Activated CD8-positive, alpha-beta T cell treated with anti-CD3 and anti-CD28 coated beads, Interleukin-2, amount 10 ng/mL, durations not matched to agents 7 days and 5 days (primary cell): ENCODE results near the gene PDE4B. TPM values are rescaled to one million over a fixed set of nuclear protein-coding genes. Genes with fewer than 3 reads are reported as not detected.
"Not testable (repeated sequence)": the region's sequence is repeated elsewhere in the genome, so short reads cannot be mapped to it uniquely, and the experiment has no call there.

Experiments
- ATAC-seq: fragments of 150-1000 bp; cut with Tn5 transposase; one replicate; pipeline ENCODE4 v1.10.0; 2021; ENCODE audit warnings: moderate library complexity
- CTCF ChIA-PET: fragments of 350-600 bp; sonication (Branson Sonifier 250); formaldehyde crosslinking; loops from one replicate; lab custom pipeline; 2021; ENCODE audit warnings: antibody characterized with exemption; lab: Charles Lee
- POLR2A ChIA-PET: fragments of 350-600 bp; sonication (Branson Sonifier 250); formaldehyde crosslinking; loops from one replicate; lab custom pipeline; 2021; ENCODE audit warnings: antibody characterized with exemption; lab: Charles Lee
- DNase-seq: peaks from one replicate; pipeline ENCODE4 v3.0.0-alpha.2; 2020
- H3K27ac Mint-ChIP-seq: one replicate; pipeline ENCODE4 v1.8.0; 2021; ENCODE audit warnings: mild to moderate bottlenecking, mixed read lengths
- H3K27me3 Mint-ChIP-seq: one replicate; pipeline ENCODE4 v1.8.0; 2021; ENCODE audit warnings: low read depth, mixed read lengths
- H3K36me3 Mint-ChIP-seq: one replicate; pipeline ENCODE4 v1.8.0; 2021; ENCODE audit warnings: low read depth, mixed read lengths
- H3K4me1 Mint-ChIP-seq: one replicate; pipeline ENCODE4 v1.8.0; 2021; ENCODE audit warnings: low read depth, mixed read lengths
- H3K4me3 Mint-ChIP-seq: one replicate; pipeline ENCODE4 v1.8.0; 2021; ENCODE audit warnings: mild to moderate bottlenecking, mixed read lengths
- H3K9me3 Mint-ChIP-seq: one replicate; pipeline ENCODE4 v1.8.0; 2022; ENCODE audit warnings: mixed read lengths; ENCODE audit not compliant: insufficient read depth
- total RNA-seq, 2 experiments: library from RNA; stranded (reverse); gene quantifications; one replicate each; pipeline ENCODE4 v1.2.3, GENCODE V29; 2021

PDE4B gene
- total RNA-seq, 2 experiments from 2014 or later = 21.4 to 24.3 TPM

DNA sequence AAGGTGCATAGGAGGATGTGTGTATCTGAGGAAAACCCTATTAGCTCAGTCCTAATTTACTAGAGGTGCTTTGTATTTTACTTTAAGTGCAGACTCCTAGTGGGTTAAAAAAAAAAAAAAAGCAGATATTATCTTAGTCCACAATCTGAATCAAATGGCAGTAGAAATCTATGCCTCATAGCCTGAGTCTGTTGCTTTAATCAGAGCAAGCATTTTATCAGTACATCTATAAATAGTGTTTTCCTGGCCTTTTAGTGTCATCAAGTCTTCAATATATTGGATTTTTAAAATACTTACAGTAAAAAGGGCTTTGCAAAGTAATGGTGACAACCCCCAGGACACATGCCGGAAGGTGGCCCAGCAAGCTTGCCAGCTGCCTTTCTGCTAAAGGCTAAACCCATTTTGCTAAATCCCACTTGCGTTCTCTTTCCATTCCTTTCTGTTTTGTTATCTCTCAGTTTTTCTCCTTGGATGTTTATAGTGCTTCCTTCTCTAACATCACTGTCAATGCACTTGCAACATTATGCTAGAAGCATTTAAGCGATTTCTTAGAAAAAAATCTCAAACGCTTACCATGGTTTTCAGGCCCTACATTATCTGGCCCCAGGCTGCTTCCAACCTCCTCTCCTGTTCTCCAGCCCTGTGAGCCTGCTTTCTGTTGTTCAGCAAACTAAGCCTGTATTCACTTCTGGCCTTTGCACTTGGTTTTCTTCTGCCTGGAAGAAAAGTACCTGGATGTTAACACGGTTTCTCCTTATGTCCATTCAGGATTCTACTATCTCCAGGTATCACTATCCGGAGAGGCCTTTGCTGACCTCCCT is 206.3 kb downstream of the PDE4B start:
- ChIA-PET CTCF (interaction anchor here (1.2 to 3.1 kb wide), 2 partner anchors 39 to 244 kb away, joined by 4 to 12 read pairs; no protein-coding TSS in a partner anchor), POLR2A (no interaction called here)
- no peak for ATAC-seq
- Mint-ChIP-seq H3K4me1 (no peaks in the 10 kb centered on the region), H3K36me3 (no peaks in the 10 kb centered on the region), H3K4me3 (no peak overlapping the region), H3K27ac (no peak overlapping the region), H3K9me3 (no peaks in the 10 kb centered on the region), H3K27me3 (peaks cover 6% of the 10 kb centered on the region)
- DNase-seq = no peak

DNA sequence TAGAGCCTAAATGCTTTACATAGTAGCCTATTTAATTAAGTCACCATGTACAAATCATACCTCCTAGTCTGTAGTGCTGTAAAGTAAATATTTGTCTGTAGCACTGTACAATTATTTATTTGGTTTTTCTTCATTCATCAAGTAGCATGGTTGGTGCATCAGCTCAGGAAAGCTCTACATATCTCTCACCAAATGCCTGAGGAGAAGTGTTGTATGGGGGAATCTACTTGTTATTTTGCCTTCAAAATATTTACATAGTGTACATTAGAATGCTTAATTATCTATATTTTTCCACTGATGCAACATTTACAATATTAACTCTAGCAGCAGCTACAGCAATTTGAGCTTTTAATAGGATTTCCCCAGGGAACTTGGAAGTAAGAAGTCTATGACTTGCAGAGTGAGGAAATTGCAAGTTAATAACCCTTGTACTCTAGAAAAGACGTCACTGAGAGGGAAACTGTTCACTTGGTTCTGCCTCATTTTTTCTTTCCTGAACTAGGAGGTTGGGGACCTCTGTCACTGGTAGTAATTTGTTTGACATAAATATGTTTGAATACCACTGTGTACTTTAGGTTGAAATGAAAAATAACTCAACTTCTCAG is 207.4 kb downstream of the PDE4B start:
- H3K9me3 Mint-ChIP-seq = no peaks in the 10 kb centered on the region
- no peaks in the 10 kb centered on the region for H3K4me1 Mint-ChIP-seq
- H3K4me3 Mint-ChIP-seq = no peak overlapping the region
- H3K27me3 Mint-ChIP-seq = peaks cover 6% of the 10 kb centered on the region
- no peaks in the 10 kb centered on the region for H3K36me3 Mint-ChIP-seq
- POLR2A ChIA-PET = no interaction called here
- ATAC-seq = no peak
- H3K27ac Mint-ChIP-seq = no peak overlapping the region
- CTCF ChIA-PET = interaction anchor here (3.1 kb wide), 1 partner anchor 243 kb away, joined by 12 read pairs; no protein-coding TSS in a partner anchor
- DNase-seq = no peak

DNA sequence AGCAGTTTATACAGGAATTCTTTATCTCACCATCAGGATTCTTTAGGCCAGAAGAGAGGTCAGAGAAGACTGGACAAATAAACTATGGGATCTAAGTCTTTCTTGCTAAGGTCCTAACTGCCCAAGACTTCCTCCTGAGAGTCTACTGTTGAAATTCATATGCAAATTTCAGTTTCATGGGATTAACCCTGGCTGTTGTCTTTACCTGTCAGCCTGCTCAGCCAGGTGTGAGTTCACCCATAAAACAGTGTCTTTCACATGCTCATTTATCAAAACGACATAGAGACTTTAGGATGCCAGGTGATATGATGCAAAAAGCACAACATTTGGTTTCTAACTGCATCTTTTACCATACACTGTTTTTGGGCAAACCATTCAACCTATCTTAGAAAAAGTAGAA is 211.0 kb downstream of the PDE4B start:
- DNase-seq (no peak), ATAC-seq (no peak)
- peaks cover 3% of the 10 kb centered on the region for H3K27me3 Mint-ChIP-seq
- H3K4me1 Mint-ChIP-seq = no peaks in the 10 kb centered on the region
- no peak overlapping the region for H3K27ac Mint-ChIP-seq
- no peak overlapping the region for H3K4me3 Mint-ChIP-seq
- ChIA-PET CTCF (no interaction called here), POLR2A (no interaction called here)
- no peaks in the 10 kb centered on the region for H3K9me3 Mint-ChIP-seq
- no peaks in the 10 kb centered on the region for H3K36me3 Mint-ChIP-seq

GRCh38 chr1:66006534-66006933 is 213.8 kb downstream of the PDE4B start:
- H3K27me3 Mint-ChIP-seq, H3K9me3 Mint-ChIP-seq, H3K36me3 Mint-ChIP-seq, H3K27ac Mint-ChIP-seq, DNase-seq, ATAC-seq, CTCF ChIA-PET, H3K4me1 Mint-ChIP-seq, H3K4me3 Mint-ChIP-seq, POLR2A ChIA-PET: not testable (repeated sequence)

DNA sequence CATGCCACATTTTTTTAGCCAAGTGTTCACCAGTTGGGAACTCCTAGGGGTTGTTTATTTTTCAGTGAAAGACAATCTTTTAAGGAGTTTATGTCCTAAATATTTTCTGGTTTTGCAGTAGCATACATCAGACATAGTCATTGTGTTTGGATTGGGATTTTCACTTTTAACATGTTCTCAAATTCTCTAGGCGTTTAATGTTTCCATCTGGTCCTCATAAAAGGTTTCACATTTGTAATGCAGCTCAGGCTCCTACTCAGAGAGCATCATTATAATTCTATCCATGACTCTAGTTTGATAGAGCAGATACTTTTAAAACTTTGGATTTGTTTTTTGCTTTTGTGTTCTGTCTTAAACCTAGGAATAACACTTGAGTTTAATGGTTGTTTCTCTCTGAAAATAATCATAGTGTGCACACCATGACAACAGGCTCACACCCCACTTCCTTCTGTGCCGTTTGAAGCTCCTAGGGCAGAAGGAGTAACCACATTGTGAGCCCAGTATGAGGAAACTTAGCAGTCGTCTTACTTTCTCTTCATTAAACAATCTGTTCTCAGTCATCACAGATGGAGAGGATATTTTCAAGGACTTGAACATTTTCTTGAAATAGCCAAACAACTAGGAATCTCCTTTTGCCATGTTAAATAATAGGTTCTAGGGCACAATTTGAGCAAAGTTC is 219.6 kb downstream of the PDE4B start:
- H3K27ac Mint-ChIP-seq = no peak overlapping the region
- POLR2A ChIA-PET = no interaction called here
- H3K27me3 Mint-ChIP-seq = peaks cover 4% of the 10 kb centered on the region
- DNase-seq (no peak), ATAC-seq (peak; percentile 55)
- H3K9me3 Mint-ChIP-seq = no peaks in the 10 kb centered on the region
- CTCF ChIA-PET = no interaction called here
- H3K4me3 Mint-ChIP-seq = no peak overlapping the region
- H3K4me1 Mint-ChIP-seq = peaks cover 6% of the 10 kb centered on the region
- no peaks in the 10 kb centered on the region for H3K36me3 Mint-ChIP-seq

DNA sequence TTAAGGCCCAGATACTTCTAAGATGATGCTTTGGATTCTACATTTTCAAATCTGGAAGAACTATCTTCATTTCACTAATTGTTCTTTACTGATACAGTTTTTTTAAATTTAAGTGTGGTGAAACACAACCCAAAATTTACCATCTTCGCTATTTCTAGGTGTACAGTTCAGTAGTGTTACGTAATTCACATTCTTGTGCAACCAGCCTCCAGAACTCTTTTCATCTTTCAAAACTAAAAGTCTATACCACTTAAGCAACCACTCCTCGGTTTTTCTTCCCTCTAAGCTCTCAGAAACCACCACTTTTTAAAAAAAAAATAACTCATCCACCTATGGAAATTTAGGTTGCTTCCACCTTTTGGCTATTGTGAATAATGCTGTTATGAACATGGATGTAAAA is 220.7 kb downstream of the PDE4B start:
- ChIA-PET CTCF (no interaction called here), POLR2A (no interaction called here)
- H3K36me3 Mint-ChIP-seq = no peaks in the 10 kb centered on the region

DNA sequence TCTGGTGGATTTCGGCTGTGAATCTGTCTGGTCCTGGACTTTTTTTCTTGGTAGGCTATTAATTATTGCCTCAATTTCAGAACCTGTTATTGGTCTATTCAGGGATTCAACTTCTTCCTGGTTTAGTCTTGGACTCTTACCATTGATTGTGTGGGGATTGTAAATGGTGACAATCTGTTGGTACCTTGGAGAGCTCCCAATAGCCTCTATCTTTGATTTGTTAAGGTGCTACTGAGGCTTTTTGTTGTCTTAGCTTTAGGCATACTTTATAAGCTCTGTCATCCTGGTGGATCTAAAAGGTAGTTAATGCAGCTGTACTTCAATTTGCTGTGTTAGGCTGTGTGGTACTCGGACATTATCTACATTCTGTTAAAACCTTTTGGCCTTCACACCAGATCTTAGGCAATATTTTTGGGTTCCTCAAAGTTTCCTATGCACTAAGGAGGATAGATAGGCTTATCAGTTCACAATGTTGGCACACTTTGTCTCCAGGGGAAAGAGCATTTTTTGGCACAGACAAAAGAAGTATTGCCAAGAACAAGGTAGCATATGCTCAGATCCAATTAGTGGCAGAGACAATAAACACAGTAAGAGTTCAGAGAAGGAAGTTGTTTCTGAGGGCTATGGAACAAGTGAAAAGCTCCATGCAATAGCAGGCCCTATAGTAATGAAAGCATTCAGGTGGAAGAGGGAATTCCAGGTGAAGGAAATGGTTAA is 230.4 kb downstream of the PDE4B start:
- no peaks in the 10 kb centered on the region for H3K9me3 Mint-ChIP-seq
- no peaks in the 10 kb centered on the region for H3K4me1 Mint-ChIP-seq
- DNase-seq (no peak), ATAC-seq (no peak)
- H3K4me3 Mint-ChIP-seq = no peak overlapping the region
- ChIA-PET CTCF (no interaction called here), POLR2A (no interaction called here)
- H3K27me3 Mint-ChIP-seq = no peaks in the 10 kb centered on the region
- H3K36me3 Mint-ChIP-seq = no peaks in the 10 kb centered on the region
- no peak overlapping the region for H3K27ac Mint-ChIP-seq

More for the DNA sequence above, 220.7 kb downstream of the PDE4B start:
- H3K4me3 Mint-ChIP-seq = no peak overlapping the region
- no peak for DNase-seq
- no peak for ATAC-seq
- no peaks in the 10 kb centered on the region for H3K9me3 Mint-ChIP-seq
- peaks cover 4% of the 10 kb centered on the region for H3K27me3 Mint-ChIP-seq
- peaks cover 6% of the 10 kb centered on the region for H3K4me1 Mint-ChIP-seq
- H3K27ac Mint-ChIP-seq = no peak overlapping the region

DNA sequence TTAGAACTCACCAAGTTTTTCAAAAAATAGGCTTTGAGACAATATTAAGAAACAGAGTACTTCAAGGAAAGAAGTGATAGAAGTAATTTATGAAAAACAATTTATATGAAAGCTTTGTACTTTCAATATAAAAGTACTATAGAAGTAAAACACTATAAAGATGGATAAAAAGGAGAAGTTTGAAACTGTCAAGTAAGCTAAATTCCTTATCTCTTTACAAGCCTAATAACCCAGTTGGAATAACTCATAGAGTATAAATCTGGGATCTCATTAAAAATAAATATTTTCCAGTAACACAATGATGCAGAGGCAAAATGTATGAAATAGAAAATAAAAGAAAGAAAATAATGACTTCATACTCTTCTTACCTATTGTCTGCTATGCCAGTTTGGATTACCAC is 232.5 kb downstream of the PDE4B start:
- no peak overlapping the region for H3K4me3 Mint-ChIP-seq
- ATAC-seq = no peak
- H3K9me3 Mint-ChIP-seq = peaks cover 5% of the 10 kb centered on the region
- no peak for DNase-seq
- H3K27me3 Mint-ChIP-seq = no peaks in the 10 kb centered on the region
- H3K4me1 Mint-ChIP-seq = no peaks in the 10 kb centered on the region
- no peak overlapping the region for H3K27ac Mint-ChIP-seq
- no peaks in the 10 kb centered on the region for H3K36me3 Mint-ChIP-seq
- CTCF ChIA-PET = interaction anchor here (1.4 kb wide), 1 partner anchor 217 kb away, joined by 5 read pairs; no protein-coding TSS in a partner anchor
- POLR2A ChIA-PET = no interaction called here

GRCh38 chr1:66028035-66028434 is 235.3 kb downstream of the PDE4B start:
- no peak for DNase-seq
- no peak for ATAC-seq
- Mint-ChIP-seq H3K27me3 (peaks cover 3% of the 10 kb centered on the region), H3K27ac (no peak overlapping the region), H3K4me3 (no peak overlapping the region), H3K36me3 (no peaks in the 10 kb centered on the region), H3K9me3 (peaks cover 11% of the 10 kb centered on the region), H3K4me1 (no peaks in the 10 kb centered on the region)
- ChIA-PET POLR2A (no interaction called here), CTCF (no interaction called here)

- CTCF ChIA-PET = no interaction called here
- no peaks in the 10 kb centered on the region for H3K4me1 Mint-ChIP-seq
Observed at GRCh38 chr1:66033781-66034180, 241.1 kb downstream of the PDE4B start.

GRCh38 chr1:66035616-66036245 is 243.0 kb downstream of the PDE4B start:
- CTCF ChIA-PET = no interaction called here
- no peaks in the 10 kb centered on the region for H3K9me3 Mint-ChIP-seq
- peaks cover 3% of the 10 kb centered on the region for H3K27me3 Mint-ChIP-seq
- H3K36me3 Mint-ChIP-seq = no peaks in the 10 kb centered on the region
- ATAC-seq = no peak
- POLR2A ChIA-PET = no interaction called here
- H3K27ac Mint-ChIP-seq = no peak overlapping the region
- no peak for DNase-seq
- no peak overlapping the region for H3K4me3 Mint-ChIP-seq
- H3K4me1 Mint-ChIP-seq = no peaks in the 10 kb centered on the region

More at GRCh38 chr1:66033781-66034180, 241.1 kb downstream of the PDE4B start:
- no peak overlapping the region for H3K27ac Mint-ChIP-seq
- no peaks in the 10 kb centered on the region for H3K36me3 Mint-ChIP-seq
- peaks cover 6% of the 10 kb centered on the region for H3K27me3 Mint-ChIP-seq
- ATAC-seq (no peak), DNase-seq (no peak)
- no peak overlapping the region for H3K4me3 Mint-ChIP-seq
- H3K9me3 Mint-ChIP-seq = peaks cover 11% of the 10 kb centered on the region
- POLR2A ChIA-PET = no interaction called here
